SJCRH30 (cell line): ENCODE data around the gene FOXD1. TPM values are rescaled to one million over a fixed set of nuclear protein-coding genes. Genes with fewer than 3 reads are reported as not detected.
"Not testable (repeated sequence)": the region's sequence is repeated elsewhere in the genome, so short reads cannot be mapped to it uniquely, and the experiment has no call there.

Source experiments
- DNase-seq, 2 experiments: peaks; one replicate each; pipeline ENCODE4 v3.0.0-alpha.2; 2015 to 2020
- H3K27ac ChIP-seq: fragments of 250-450 bp; sonication (Bioruptor Pico); 2 replicates; pipeline ENCODE4 v1.5.1; 2020; ENCODE audit warnings: mild to moderate bottlenecking, moderate library complexity
- H3K27me3 ChIP-seq: fragments of 250-450 bp; sonication (Bioruptor Pico); 2 replicates; pipeline ENCODE4 v1.5.1; 2020; ENCODE audit warnings: mild to moderate bottlenecking, moderate library complexity
- H3K36me3 ChIP-seq: fragments of 250-450 bp; sonication (Bioruptor Pico); 2 replicates; pipeline ENCODE4 v1.5.1; 2020; ENCODE audit warnings: mild to moderate bottlenecking, moderate library complexity
- H3K4me1 ChIP-seq: fragments of 250-450 bp; sonication (Bioruptor Pico); 2 replicates; pipeline ENCODE4 v1.5.1; 2020; ENCODE audit warnings: mild to moderate bottlenecking, moderate library complexity
- H3K4me3 ChIP-seq: fragments of 250-450 bp; sonication (Bioruptor Pico); 2 replicates; pipeline ENCODE4 v1.5.1; 2020; ENCODE audit warnings: mild to moderate bottlenecking, moderate library complexity
- H3K9me3 ChIP-seq: fragments of 250-450 bp; sonication (Bioruptor Pico); replicated peaks from 2 replicates; pipeline ENCODE4 v1.5.1; 2020; ENCODE audit warnings: mild to moderate bottlenecking, moderate library complexity
- total RNA-seq: library from RNA; depleted of rRNA; stranded (reverse); fragments of >200 nt; shearing (Covaris generic); gene quantifications from 2 replicates; pipeline ENCODE4 v1.2.3, GENCODE V29; 2014

FOXD1 gene
- total RNA-seq, 1 experiment from 2014 or later = 10.9 TPM

DNA sequence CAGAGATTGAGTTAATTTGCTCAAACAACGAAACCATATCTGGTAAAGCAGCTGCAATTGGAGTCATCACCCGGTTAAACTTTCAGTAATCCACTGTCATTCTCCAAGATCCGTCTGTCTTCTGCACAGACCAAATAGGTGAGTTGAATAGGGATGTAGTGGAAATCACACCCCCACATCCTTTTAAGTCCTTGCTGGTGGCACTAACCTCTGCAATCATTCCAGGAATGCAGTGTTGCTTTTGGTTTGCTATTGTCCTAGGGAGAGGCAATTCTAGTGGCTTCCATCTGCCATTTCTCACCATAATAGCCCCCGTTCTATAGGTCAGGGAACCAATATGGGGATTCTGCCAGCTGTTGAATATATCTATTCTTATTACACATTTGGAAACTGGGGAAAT, 35.1 kb upstream of the FOXD1 start:
- Histone ChIP-seq H3K27ac (no peak overlapping the region), H3K27me3 (peaks cover under 1% of the 10 kb centered on the region; the same call in 1 of the 2 replicates), H3K4me1 (no peaks in the 10 kb centered on the region), H3K36me3 (no peaks in the 10 kb centered on the region), H3K9me3 (no peaks in the 10 kb centered on the region), H3K4me3 (no peak overlapping the region)
- no peak for DNase-seq

DNA sequence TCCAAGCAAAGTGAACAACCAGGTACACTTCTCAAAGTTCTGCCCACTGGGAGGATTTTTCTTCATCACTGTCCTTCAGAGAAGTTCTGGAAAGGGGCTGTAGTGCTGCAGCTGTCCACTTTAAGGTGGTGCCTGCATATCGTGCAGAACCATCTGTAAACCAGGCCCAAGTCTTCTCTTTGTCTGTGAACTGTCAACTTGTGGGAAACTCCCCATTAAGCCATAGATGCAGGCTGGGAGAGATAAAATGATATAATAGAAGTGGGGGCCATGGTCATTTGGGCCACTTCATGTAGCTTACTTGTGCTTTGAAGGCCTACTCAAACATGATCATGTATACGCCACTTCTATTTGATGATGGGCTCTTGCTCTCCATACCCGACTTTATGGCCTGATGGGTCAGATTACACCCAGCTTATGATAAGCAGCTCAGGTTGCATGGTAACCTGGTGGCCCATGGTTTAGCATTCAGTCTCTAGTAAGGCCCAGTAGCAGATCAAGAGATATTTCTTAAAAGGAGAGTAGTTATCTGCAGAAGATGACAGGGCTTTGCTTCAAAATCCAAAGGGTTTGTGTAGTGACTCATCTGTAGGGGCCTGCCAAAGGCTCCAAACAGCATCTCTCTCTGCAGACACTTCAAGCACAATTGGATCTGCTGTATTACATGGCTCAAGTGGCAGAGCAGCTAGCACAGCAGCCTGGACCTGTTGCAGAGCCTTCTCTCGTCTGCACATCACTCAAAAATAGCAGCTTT, 34.0 kb upstream of the FOXD1 start:
- no peak overlapping the region for H3K4me3 ChIP-seq
- no peaks in the 10 kb centered on the region for H3K4me1 ChIP-seq
- H3K36me3 ChIP-seq = no peaks in the 10 kb centered on the region
- no peaks in the 10 kb centered on the region for H3K27me3 ChIP-seq
- H3K9me3 ChIP-seq = no peaks in the 10 kb centered on the region
- DNase-seq = no peak
- no peak overlapping the region for H3K27ac ChIP-seq

DNA sequence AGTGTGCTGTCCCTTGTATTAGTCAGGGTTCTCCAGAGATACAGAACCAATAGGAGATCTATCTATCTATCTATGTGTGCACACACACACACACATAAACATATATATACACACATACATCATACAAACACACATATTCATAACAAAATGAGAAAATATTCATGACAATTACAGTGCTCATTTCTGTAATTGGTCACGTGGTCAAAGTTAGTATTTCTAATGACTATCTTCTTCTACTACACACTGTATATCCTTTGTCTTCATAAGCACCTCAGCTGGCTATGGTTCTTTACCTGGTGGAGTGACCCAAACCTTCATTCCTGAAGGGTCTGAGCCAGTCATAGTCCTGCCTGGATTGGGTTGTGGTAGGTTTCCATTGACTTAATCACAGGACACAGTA, 31.9 kb upstream of the FOXD1 start:
- Histone ChIP-seq H3K9me3 (no peaks in the 10 kb centered on the region), H3K27me3 (no peaks in the 10 kb centered on the region), H3K4me1 (no peaks in the 10 kb centered on the region), H3K36me3 (no peaks in the 10 kb centered on the region), H3K4me3 (no peak overlapping the region), H3K27ac (no peak overlapping the region)
- no peak for DNase-seq

DNA sequence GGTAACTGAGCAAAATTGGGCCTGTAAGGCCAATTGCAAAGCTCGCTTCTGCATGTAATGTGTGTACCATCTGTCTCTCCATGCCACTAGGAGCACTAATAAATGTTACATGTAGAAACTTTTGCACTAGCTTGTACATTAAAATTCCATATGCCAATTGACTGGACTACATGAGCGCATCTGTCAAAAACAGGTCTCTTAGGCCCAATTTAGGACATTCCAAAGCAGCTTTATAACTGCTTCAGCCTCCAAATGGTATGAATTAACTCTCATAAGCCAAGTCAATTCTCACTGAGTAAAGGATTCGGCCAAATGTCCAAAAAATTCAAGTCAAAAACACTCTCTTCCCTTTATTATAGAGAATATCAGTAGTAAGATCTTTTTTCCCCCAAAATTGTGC, 23.5 kb upstream of the FOXD1 start:
- H3K4me3 ChIP-seq = no peak overlapping the region
- H3K9me3 ChIP-seq = no peaks in the 10 kb centered on the region
- H3K36me3 ChIP-seq = no peaks in the 10 kb centered on the region
- no peak for DNase-seq
- no peak overlapping the region for H3K27ac ChIP-seq
- no peaks in the 10 kb centered on the region for H3K4me1 ChIP-seq
- H3K27me3 ChIP-seq = no peaks in the 10 kb centered on the region

DNA sequence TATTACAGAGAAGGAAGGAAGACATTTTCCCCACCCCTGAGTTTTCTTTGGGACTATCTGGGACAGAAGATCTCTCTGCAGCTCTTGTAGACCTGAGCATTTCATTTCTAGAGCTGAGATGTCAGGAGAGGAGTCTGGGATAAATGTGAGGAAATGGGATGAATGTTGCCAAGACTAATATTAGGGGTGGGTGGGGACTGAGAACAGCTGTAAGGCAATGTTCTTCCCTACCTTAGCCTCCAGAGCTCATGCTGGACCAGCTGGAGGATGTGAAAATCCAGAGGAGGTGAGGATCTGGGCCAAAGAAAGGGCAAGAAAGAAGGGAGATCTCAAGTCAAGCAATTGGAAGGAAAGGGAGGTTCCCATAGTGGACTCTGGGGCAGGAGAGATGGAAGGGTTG, 23.1 kb upstream of the FOXD1 start:
- Histone ChIP-seq H3K4me3 (no peak overlapping the region), H3K27me3 (no peaks in the 10 kb centered on the region), H3K36me3 (no peaks in the 10 kb centered on the region), H3K27ac (no peak overlapping the region), H3K9me3 (no peaks in the 10 kb centered on the region), H3K4me1 (no peaks in the 10 kb centered on the region)
- no peak for DNase-seq

DNA sequence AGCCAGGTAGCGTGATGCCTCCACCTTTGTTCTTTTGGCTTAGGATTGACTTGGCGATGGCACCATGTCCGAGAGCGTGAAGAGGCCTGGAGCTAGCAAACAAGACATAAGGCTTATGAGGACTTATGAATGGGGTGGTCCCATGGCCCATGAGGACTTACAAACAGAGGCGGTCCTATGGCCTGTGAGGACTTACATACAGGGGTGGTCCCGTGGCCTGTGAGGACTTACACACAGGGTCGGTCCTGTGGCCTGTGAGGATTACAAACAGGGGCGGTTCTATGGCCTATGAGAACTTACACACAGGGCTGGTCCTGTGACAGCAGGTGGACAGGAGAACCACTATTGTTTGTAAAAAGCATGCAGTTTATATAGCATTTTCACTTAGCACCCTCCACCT, 21.3 kb upstream of the FOXD1 start:
- Histone ChIP-seq H3K9me3 (no peaks in the 10 kb centered on the region), H3K36me3 (no peaks in the 10 kb centered on the region), H3K27ac (no peak overlapping the region), H3K4me3 (no peak overlapping the region), H3K4me1 (no peaks in the 10 kb centered on the region), H3K27me3 (no peaks in the 10 kb centered on the region)
- no peak for DNase-seq

DNA sequence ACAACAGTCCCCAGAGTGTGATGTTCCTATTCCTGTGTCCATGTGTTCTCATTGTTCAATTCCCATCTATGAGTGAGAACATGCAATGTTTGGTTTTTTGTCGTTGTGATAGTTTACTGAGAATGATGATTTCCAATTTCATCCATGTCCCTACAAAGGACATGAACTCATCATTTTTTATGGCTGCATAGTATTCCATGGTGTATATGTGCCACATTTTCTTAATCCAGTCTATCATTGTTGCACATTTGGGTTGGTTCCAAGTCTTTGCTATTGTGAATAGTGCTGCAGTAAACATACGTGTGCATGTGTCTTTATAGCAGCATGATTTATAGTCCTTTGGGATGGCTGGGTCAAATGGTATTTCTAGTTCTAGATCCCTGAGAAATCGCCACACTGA, 20.1 kb upstream of the FOXD1 start:
- not testable (repeated sequence) for H3K9me3 ChIP-seq, DNase-seq, H3K27me3 ChIP-seq, H3K4me1 ChIP-seq, H3K4me3 ChIP-seq, H3K27ac ChIP-seq, H3K36me3 ChIP-seq

DNA sequence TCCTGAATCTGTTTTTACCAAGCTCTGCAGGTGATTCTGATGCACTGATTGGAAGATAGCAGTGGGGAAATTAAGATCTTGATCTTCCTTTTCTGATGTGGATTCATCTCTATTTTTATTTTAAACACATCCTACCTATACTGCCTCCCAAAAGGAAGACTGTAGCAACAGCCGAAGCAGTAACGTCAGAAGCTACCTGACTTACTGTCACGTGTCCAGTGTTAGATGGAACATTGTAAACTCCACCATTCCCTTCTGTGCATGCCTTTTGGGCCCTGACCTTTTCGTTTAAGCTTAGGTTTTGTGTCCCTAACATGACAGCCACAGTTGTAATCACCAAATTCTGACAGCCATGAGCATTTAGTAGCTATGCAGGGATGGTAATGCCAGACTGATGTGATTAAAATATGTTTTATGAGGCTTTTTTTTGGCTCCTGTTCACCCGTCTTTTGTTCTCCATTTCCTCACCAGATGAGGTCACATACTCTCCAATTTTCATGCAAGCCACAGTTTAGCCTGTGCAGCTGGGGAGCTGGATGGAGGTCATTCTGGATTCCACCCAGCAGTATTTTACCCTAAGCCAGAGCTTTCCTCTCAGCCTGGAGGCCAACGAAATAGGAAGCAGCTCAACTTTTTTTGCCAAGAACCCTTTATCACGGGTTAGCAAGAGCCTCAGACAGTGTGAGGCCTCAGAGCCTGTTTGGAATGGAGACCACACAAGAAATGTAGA, 15.6 kb upstream of the FOXD1 start:
- no peak overlapping the region for H3K4me3 ChIP-seq
- 0 out of 2 replicates have a peak overlapping the region, but pooled peaks have one; percentile 5 for H3K27ac ChIP-seq
- DNase-seq = peak; percentile 21 to 42
- H3K9me3 ChIP-seq = no peaks in the 10 kb centered on the region
- no peaks in the 10 kb centered on the region for H3K36me3 ChIP-seq
- H3K4me1 ChIP-seq = peaks cover 8% of the 10 kb centered on the region; the same call in 1 of the 2 replicates
- H3K27me3 ChIP-seq = no peaks in the 10 kb centered on the region

DNA sequence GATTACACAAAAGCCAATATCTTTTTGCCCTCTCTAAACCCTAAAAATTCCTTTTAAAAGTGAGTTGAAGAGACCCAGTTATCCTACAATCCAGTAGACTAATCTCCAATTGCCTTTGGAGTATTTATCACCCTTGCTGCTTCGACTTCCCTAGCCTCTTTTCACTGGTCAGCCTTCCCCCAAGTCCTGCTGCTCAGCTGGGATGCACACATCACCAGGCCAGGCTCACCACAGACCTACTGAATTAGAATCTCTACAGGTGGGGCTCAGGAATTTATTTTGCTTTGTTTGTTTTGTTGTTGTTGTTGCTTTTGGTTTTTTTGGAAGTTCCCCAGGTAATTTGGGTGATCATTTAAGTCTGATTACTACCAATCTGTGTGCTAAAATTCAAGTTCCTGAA, 11.6 kb upstream of the FOXD1 start:
- no peaks in the 10 kb centered on the region for H3K36me3 ChIP-seq
- peaks cover 8% of the 10 kb centered on the region; the same call in 1 of the 2 replicates for H3K4me1 ChIP-seq
- no peaks in the 10 kb centered on the region for H3K27me3 ChIP-seq
- no peak overlapping the region for H3K27ac ChIP-seq
- no peaks in the 10 kb centered on the region for H3K9me3 ChIP-seq
- DNase-seq = no peak
- H3K4me3 ChIP-seq = no peak overlapping the region

DNA sequence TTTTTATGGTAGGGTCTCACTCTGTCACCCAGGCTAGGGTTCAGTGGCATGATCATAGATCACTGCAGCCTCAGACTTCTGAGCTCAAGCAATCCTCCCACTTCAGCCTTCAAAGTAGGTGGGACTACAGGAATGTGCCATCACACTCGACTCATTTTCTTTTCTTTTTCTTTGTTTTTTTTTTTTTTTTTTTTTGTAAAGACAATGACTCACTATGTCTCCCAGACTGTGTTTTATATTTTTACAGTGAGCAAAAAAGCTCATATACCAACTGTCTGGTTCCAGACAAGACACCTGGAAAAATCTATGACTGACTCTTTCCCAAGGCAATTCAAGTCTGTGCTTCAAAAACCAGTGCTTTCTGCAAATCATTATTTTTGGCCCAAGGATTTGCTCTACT, 10.8 kb upstream of the FOXD1 start:
- no peaks in the 10 kb centered on the region; the same call in 1 of the 2 replicates for H3K27me3 ChIP-seq
- no peak overlapping the region for H3K27ac ChIP-seq
- H3K4me3 ChIP-seq = no peak overlapping the region
- H3K4me1 ChIP-seq = peaks cover 4% of the 10 kb centered on the region; the same call in 1 of the 2 replicates
- no peaks in the 10 kb centered on the region for H3K36me3 ChIP-seq
- no peaks in the 10 kb centered on the region for H3K9me3 ChIP-seq
- DNase-seq = no peak

DNA sequence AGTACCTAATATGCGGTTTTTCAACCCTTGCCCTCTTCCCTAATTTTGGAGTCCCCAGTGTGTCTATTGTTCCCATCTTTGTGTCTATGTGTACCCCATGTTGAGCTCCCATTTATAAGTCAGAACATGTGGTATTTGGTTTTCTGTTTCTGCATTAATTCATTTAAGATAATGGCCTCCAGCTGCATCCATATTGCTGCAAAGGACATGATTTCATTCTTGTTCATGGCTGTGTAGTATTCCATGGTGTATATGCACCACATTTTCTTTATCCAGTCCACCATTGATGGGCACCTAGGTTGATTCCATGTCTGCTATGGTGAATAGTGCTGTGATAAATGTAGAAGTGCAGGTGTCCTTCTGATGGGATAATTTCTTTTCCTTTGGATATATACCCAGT, 7.9 kb upstream of the FOXD1 start:
- not testable (repeated sequence) for H3K27ac ChIP-seq, H3K4me1 ChIP-seq, H3K4me3 ChIP-seq, H3K9me3 ChIP-seq, H3K27me3 ChIP-seq, DNase-seq, H3K36me3 ChIP-seq

DNA sequence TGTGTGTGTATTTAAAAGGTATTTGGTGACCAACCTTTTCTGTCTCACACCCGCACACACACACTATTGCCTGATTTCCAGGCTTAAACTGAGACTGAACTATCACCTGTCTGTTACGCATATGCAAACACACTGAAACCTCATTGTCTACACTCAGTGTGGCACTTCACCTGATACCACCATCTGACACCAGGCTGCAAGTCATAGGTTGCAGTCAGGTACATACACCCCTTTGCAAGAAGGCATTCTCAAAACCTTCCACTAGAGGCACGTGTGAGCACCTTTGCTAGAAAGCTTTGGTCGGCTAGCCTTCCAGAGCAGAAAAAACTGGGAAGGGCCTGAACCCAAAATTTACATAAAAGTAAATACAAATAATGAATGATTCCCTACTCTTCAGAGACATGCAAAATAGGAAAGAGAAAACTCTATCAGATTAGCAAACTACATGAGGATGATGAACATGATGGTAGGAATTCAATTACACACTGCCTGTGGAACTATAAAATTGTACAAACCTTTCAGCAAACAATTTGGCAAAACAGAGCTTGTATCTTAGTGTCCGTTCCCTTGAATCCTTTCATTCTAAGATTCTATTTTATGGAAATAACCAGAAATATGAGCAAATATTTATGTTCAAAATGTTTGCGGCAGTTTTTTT, 5.9 kb upstream of the FOXD1 start:
- no peaks in the 10 kb centered on the region for H3K4me1 ChIP-seq
- H3K27ac ChIP-seq = no peak overlapping the region
- H3K27me3 ChIP-seq = peaks cover 7% of the 10 kb centered on the region
- H3K4me3 ChIP-seq = no peak overlapping the region
- no peaks in the 10 kb centered on the region for H3K9me3 ChIP-seq
- no peaks in the 10 kb centered on the region for H3K36me3 ChIP-seq
- DNase-seq = peak; percentile 55 to 76

DNA sequence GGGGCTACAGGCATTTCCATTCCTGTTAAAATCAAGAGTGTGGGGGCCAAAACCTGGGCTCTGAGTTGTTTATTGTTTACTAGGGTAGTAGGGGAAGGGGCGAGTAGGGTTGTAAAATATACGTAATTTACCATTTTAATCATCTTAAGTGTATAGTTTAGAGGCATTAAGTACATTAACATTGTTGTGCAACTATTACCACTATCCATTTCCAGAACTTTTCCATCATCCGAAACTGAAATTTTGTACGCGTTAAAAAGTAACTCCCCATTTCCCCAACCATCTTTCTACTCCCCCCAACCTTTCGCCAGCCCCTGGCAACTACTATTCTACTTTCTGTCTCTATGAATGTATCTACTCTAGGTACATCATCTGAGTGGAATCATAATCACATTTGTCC, 3.6 kb upstream of the FOXD1 start:
- Histone ChIP-seq H3K4me1 (no peaks in the 10 kb centered on the region), H3K27me3 (peaks cover 7% of the 10 kb centered on the region), H3K9me3 (no peaks in the 10 kb centered on the region), H3K36me3 (no peaks in the 10 kb centered on the region), H3K27ac (no peak overlapping the region), H3K4me3 (no peak overlapping the region)
- no peak for DNase-seq

DNA sequence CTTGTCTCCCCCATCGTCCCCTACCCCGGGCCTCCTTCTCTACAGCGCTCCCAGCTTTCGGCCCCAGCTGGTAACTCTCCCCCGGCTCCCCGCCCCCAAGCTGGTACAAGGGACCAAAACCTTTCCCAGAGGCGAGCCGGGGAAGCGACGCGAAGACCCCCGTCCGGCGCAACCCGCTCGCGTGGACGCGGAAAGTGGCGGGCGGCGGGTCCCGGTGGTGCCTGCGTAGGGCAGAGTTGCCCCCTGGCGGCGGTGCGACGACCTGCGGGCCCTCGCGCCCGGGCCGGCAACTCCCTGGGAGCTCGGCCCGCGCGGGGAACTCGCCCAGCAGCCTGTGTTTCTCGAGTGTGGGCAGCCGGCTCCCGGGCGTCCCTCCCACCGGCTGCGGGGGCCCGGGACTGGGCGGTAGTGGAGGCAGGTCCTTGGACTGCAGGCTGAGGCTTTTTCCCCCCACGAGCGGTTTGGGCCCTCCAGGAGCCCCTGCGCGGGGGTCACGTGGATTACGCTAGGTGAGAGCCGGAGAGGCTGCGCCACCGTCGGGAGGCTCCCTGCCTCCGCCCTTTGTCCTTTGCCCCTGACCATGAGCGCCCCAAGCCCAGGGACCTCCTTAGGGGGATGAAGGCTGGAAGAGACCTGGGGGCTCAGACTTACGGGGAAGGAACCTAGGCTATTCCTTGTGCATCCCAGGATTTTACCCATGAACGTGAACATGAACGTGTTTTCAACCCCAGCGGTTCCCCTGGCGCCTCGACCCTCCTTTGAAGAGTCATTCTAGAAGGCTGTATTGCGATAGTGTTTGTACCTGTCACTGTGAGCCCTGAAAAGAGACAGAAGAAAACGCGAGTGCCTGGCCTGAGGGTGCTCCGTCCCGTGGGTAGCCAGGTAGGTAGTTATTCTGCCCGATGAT, 2.9 kb upstream of the FOXD1 start:
- H3K4me3 ChIP-seq = peak overlapping the region; percentile 53
- H3K9me3 ChIP-seq = no peaks in the 10 kb centered on the region
- no peaks in the 10 kb centered on the region for H3K36me3 ChIP-seq
- peaks cover 7% of the 10 kb centered on the region for H3K27me3 ChIP-seq
- no peak overlapping the region for H3K27ac ChIP-seq
- peak; percentile 47 to 56 for DNase-seq
- no peaks in the 10 kb centered on the region for H3K4me1 ChIP-seq
